ENCODE results near the gene PABPN1L.

PABPN1L gene

GRCh38 chr16:88868974-88869672 is 2.7 kb upstream of the PABPN1L start:
- DNase-seq (ENCODE audit: low spot score): no peak

GRCh38 chr16:88867581-88868246 is 1.3 kb upstream of the PABPN1L start:
- DNase-seq (ENCODE audit: low spot score): no peak

GRCh38 chr16:88865742-88866141 is 718 bp downstream of the PABPN1L start:
- no peak for DNase-seq (ENCODE audit: low spot score)

- DNase-seq (ENCODE audit: low spot score): no peak
Observed at GRCh38 chr16:88865310-88865709, 1.1 kb downstream of the PABPN1L start.

- no peak for DNase-seq (ENCODE audit: low spot score)
Observed at GRCh38 chr16:88864521-88864920, 1.9 kb downstream of the PABPN1L start.

- DNase-seq (ENCODE audit: low spot score): no peak
Observed at GRCh38 chr16:88864099-88864498, 2.4 kb downstream of the PABPN1L start.

- no peak for DNase-seq (ENCODE audit: low spot score)
Observed at GRCh38 chr16:88863426-88863825, 3.0 kb downstream of the PABPN1L start.

GRCh38 chr16:88862968-88863367 is 3.5 kb downstream of the PABPN1L start:
- no peak for DNase-seq (ENCODE audit: low spot score)

- no peak for DNase-seq (ENCODE audit: low spot score)
Observed at GRCh38 chr16:88861359-88861758, 5.1 kb downstream of the PABPN1L start.

- no peak for DNase-seq (ENCODE audit: low spot score)
Observed at GRCh38 chr16:88859381-88860091, 6.9 kb downstream of the PABPN1L start.

- DNase-seq (ENCODE audit: low spot score): peak; percentile 83
Observed at GRCh38 chr16:88857728-88858339, 8.6 kb downstream of the PABPN1L start.

GRCh38 chr16:88856828-88857727 is 9.4 kb downstream of the PABPN1L start, which contains the start of the genes GALNS and TRAPPC2L:
TSS of gene GALNS (minus strand) at chr16:88856947. CDS start at chr16:88856877, 70 bp downstream.
TSS of gene TRAPPC2L (plus strand) at chr16:88857127. CDS start at chr16:88857151, 24 bp downstream.
- DNase-seq (ENCODE audit: low spot score): peak; percentile 100

GRCh38 chr16:88856122-88856827 is 10.2 kb downstream of the PABPN1L start:
- DNase-seq (ENCODE audit: low spot score): no peak

- DNase-seq (ENCODE audit: low spot score): no peak
Observed at GRCh38 chr16:88855736-88856121, 10.7 kb downstream of the PABPN1L start.

- DNase-seq (ENCODE audit: low spot score): no peak
Observed at GRCh38 chr16:88855176-88855575, 11.3 kb downstream of the PABPN1L start.

GRCh38 chr16:88854306-88855111 is 12.0 kb downstream of the PABPN1L start:
- DNase-seq (ENCODE audit: low spot score): peak; percentile 41

GRCh38 chr16:88853325-88853941 is 13.0 kb downstream of the PABPN1L start:
- no peak for DNase-seq (ENCODE audit: low spot score)

- DNase-seq (ENCODE audit: low spot score): no peak
Observed at GRCh38 chr16:88851616-88852015, 14.8 kb downstream of the PABPN1L start.

- no peak for DNase-seq (ENCODE audit: low spot score)
Observed at GRCh38 chr16:88850531-88851199, 15.8 kb downstream of the PABPN1L start.
